WTC11 (cell line): ENCODE data around the gene RNF208. TPM values are rescaled to one million over a fixed set of nuclear protein-coding genes. Genes with fewer than 3 reads are reported as not detected.
A peak's percentile ranks its signal among the peaks of the same experiment; 100 is the strongest.

Source experiments
- ATAC-seq: fragments of 200-7000 bp; cut with Tn5 transposase; 2 replicates; pipeline ENCODE4 v1.10.0; 2021; ENCODE audit warnings: mild to moderate bottlenecking, moderate library complexity
- CTCF ChIA-PET: fragments of 300-600 bp; sonication (Branson Sonifier 250); formaldehyde crosslinking; loops from one replicate; lab custom pipeline; 2021; ENCODE audit warnings: antibody characterized with exemption; lab: Charles Lee
- POLR2A ChIA-PET: fragments of 350-600 bp; sonication (Branson Sonifier 250); formaldehyde crosslinking; loops from one replicate; lab custom pipeline; 2021; ENCODE audit warnings: antibody characterized with exemption; lab: Charles Lee
- DNase-seq: peaks from one replicate; pipeline ENCODE4 v3.0.0; 2021; ENCODE audit warnings: low spot score
- H3K27ac Mint-ChIP-seq: 2 replicates; pipeline ENCODE4 v1.8.0; 2021; ENCODE audit warnings: mixed read lengths
- H3K27me3 Mint-ChIP-seq: 2 replicates; pipeline ENCODE4 v1.8.0; 2021; ENCODE audit warnings: low read depth, mild to moderate bottlenecking, moderate library complexity, mixed read lengths
- H3K36me3 Mint-ChIP-seq: 2 replicates; pipeline ENCODE4 v1.8.0; 2021; ENCODE audit warnings: mixed read lengths
- H3K4me1 Mint-ChIP-seq: 2 replicates; pipeline ENCODE4 v1.8.0; 2022; ENCODE audit warnings: mixed read lengths
- H3K4me3 Mint-ChIP-seq: 2 replicates; pipeline ENCODE4 v1.8.0; 2021; ENCODE audit warnings: mild to moderate bottlenecking, moderate library complexity, mixed read lengths
- H3K9me3 Mint-ChIP-seq: 2 replicates; pipeline ENCODE4 v1.8.0; 2021; ENCODE audit warnings: mixed read lengths
- ATF6 ChIP-seq: sonication (generic); formaldehyde crosslinking; IDR thresholded peaks from 2 replicates; pipeline ENCODE4 v1.8.1; 2023; ENCODE audit warnings: mild to moderate bottlenecking, missing genetic modification reagents
- CREM ChIP-seq: sonication (generic); formaldehyde crosslinking; IDR thresholded peaks from 2 replicates; pipeline ENCODE4 v1.8.1; 2022; ENCODE audit warnings: mild to moderate bottlenecking, missing genetic modification reagents, moderate library complexity
- FOXP1 ChIP-seq: sonication (generic); formaldehyde crosslinking; IDR thresholded peaks from 2 replicates; pipeline ENCODE4 v1.8.0; 2022; ENCODE audit warnings: missing genetic modification reagents, mild to moderate bottlenecking, moderate library complexity, borderline replicate concordance
- NR2C2 ChIP-seq: sonication (generic); formaldehyde crosslinking; IDR thresholded peaks from 2 replicates; pipeline ENCODE4 v1.8.0; 2022; ENCODE audit warnings: mild to moderate bottlenecking, missing genetic modification reagents
- SP1 ChIP-seq: sonication (generic); formaldehyde crosslinking; conservative IDR thresholded peaks from 2 replicates; pipeline ENCODE4 v1.8.1; 2022; ENCODE audit warnings: missing genetic modification reagents
- TEAD1 ChIP-seq: sonication (generic); formaldehyde crosslinking; IDR thresholded peaks from 2 replicates; pipeline ENCODE4 v1.8.0; 2022; ENCODE audit warnings: mild to moderate bottlenecking, missing genetic modification reagents
- ZNF396 ChIP-seq: fragments of 250-450 bp; sonication (Bioruptor Pico); IDR thresholded peaks from 2 replicates; pipeline ENCODE4 v1.8.0; 2021; ENCODE audit warnings: mild to moderate bottlenecking, moderate library complexity, borderline replicate concordance
- ZNF423 ChIP-seq: fragments of 250-450 bp; sonication (Bioruptor Pico); IDR thresholded peaks from 2 replicates; pipeline ENCODE4 v2.1.2; 2022; ENCODE audit warnings: mild to moderate bottlenecking, moderate library complexity
- ZNF512 ChIP-seq: sonication (generic); formaldehyde crosslinking; IDR thresholded peaks from 2 replicates; pipeline ENCODE4 v1.8.1; 2022; ENCODE audit warnings: missing genetic modification reagents, borderline replicate concordance
- total RNA-seq: library from RNA; stranded (reverse); gene quantifications from 3 replicates; pipeline ENCODE4 v1.2.3, GENCODE V29; 2021
- TF ChIP-seq, protein P1 (sequence below): sonication (generic); formaldehyde crosslinking; IDR thresholded peaks from 2 replicates; pipeline ENCODE4 v1.8.1; 2023; ENCODE audit warnings: mild to moderate bottlenecking, missing genetic modification reagents
- TF ChIP-seq, protein P2 (sequence below): sonication (generic); formaldehyde crosslinking; IDR thresholded peaks from 2 replicates; pipeline ENCODE4 v1.8.1; 2022; ENCODE audit warnings: mild to moderate bottlenecking, missing genetic modification reagents, moderate library complexity, borderline replicate concordance
- TF ChIP-seq, protein P3 (sequence below): fragments of 200-600 bp; IDR thresholded peaks from 2 replicates; pipeline ENCODE4 v1.8.0; 2022; ENCODE audit warnings: antibody characterized with exemption
- TF ChIP-seq, protein P4 (sequence below): sonication (generic); formaldehyde crosslinking; IDR thresholded peaks from 2 replicates; pipeline ENCODE4 v1.8.1; 2023; ENCODE audit warnings: mild to moderate bottlenecking, missing genetic modification reagents, moderate library complexity
- TF ChIP-seq, protein P5 (sequence below): sonication (generic); formaldehyde crosslinking; IDR thresholded peaks from 2 replicates; pipeline ENCODE4 v1.8.1; 2023; ENCODE audit warnings: mild to moderate bottlenecking, moderate library complexity, missing genetic modification reagents

Gene RNF208
- total RNA-seq, 1 experiment from 2014 or later, result 14.8 TPM

- TF ChIP-seq ATF6, result no peak
- TF ChIP-seq, all 79 proteins: peak for 8
Measured at GRCh38 chr9:137223078-137223970, 1.3 kb upstream of the RNF208 start (continued).

GRCh38 chr9:137221506-137222111 lies 431 bp downstream of the RNF208 start:
- POLR2A ChIA-PET, result interaction anchor here (2.8 kb wide), 1 partner anchor 21 kb away, joined by 12 read pairs; the partner anchor contains the start of gene TPRN
- H3K27me3 Mint-ChIP-seq, result no peaks in the 10 kb centered on the region
- TF ChIP-seq, protein P1, sequence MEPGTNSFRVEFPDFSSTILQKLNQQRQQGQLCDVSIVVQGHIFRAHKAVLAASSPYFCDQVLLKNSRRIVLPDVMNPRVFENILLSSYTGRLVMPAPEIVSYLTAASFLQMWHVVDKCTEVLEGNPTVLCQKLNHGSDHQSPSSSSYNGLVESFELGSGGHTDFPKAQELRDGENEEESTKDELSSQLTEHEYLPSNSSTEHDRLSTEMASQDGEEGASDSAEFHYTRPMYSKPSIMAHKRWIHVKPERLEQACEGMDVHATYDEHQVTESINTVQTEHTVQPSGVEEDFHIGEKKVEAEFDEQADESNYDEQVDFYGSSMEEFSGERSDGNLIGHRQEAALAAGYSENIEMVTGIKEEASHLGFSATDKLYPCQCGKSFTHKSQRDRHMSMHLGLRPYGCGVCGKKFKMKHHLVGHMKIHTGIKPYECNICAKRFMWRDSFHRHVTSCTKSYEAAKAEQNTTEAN (CRISPR knock-in tag), result no peak
- TF ChIP-seq, protein P2, sequence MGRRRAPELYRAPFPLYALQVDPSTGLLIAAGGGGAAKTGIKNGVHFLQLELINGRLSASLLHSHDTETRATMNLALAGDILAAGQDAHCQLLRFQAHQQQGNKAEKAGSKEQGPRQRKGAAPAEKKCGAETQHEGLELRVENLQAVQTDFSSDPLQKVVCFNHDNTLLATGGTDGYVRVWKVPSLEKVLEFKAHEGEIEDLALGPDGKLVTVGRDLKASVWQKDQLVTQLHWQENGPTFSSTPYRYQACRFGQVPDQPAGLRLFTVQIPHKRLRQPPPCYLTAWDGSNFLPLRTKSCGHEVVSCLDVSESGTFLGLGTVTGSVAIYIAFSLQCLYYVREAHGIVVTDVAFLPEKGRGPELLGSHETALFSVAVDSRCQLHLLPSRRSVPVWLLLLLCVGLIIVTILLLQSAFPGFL (CRISPR knock-in tag), result no peak
- TF ChIP-seq, protein P3, sequence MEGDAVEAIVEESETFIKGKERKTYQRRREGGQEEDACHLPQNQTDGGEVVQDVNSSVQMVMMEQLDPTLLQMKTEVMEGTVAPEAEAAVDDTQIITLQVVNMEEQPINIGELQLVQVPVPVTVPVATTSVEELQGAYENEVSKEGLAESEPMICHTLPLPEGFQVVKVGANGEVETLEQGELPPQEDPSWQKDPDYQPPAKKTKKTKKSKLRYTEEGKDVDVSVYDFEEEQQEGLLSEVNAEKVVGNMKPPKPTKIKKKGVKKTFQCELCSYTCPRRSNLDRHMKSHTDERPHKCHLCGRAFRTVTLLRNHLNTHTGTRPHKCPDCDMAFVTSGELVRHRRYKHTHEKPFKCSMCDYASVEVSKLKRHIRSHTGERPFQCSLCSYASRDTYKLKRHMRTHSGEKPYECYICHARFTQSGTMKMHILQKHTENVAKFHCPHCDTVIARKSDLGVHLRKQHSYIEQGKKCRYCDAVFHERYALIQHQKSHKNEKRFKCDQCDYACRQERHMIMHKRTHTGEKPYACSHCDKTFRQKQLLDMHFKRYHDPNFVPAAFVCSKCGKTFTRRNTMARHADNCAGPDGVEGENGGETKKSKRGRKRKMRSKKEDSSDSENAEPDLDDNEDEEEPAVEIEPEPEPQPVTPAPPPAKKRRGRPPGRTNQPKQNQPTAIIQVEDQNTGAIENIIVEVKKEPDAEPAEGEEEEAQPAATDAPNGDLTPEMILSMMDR, result no peak
- TF ChIP-seq FOXP1 (CRISPR knock-in tag) (0 out of 2 replicates have a peak, but pooled peaks have one; percentile 34), ZNF512 (CRISPR knock-in tag) (no peak), SP1 (CRISPR knock-in tag) (peak; percentile 53; the same call in 1 of the 2 replicates), CREM (CRISPR knock-in tag) (no peak), ZNF423 (CRISPR knock-in tag) (no peak), TEAD1 (CRISPR knock-in tag) (no peak), NR2C2 (no peak), ZNF396 (no peak)
- TF ChIP-seq, protein P4, sequence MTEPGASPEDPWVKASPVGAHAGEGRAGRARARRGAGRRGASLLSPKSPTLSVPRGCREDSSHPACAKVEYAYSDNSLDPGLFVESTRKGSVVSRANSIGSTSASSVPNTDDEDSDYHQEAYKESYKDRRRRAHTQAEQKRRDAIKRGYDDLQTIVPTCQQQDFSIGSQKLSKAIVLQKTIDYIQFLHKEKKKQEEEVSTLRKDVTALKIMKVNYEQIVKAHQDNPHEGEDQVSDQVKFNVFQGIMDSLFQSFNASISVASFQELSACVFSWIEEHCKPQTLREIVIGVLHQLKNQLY, result no peak
- TF ChIP-seq, protein P5, sequence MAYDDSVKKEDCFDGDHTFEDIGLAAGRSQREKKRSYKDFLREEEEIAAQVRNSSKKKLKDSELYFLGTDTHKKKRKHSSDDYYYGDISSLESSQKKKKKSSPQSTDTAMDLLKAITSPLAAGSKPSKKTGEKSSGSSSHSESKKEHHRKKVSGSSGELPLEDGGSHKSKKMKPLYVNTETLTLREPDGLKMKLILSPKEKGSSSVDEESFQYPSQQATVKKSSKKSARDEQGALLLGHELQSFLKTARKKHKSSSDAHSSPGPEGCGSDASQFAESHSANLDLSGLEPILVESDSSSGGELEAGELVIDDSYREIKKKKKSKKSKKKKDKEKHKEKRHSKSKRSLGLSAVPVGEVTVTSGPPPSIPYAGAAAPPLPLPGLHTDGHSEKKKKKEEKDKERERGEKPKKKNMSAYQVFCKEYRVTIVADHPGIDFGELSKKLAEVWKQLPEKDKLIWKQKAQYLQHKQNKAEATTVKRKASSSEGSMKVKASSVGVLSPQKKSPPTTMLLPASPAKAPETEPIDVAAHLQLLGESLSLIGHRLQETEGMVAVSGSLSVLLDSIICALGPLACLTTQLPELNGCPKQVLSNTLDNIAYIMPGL (CRISPR knock-in tag), result peak; percentile 45; the same call in 1 of the 2 replicates
- TF ChIP-seq, all 79 proteins: peak for 3
- DNase-seq (peak; percentile 68), ATAC-seq (peak; percentile 9)
- Mint-ChIP-seq H3K4me1 (peaks cover 4% of the 10 kb centered on the region; the same call in 1 of the 2 replicates), H3K4me3 (no peak overlapping the region), H3K27ac (no peak overlapping the region), H3K9me3 (no peaks in the 10 kb centered on the region), H3K36me3 (no peaks in the 10 kb centered on the region)
- CTCF ChIA-PET, result interaction anchor here (0.6 to 8.9 kb wide), 14 partner anchors 14 to 496 kb away, joined by 3 to 143 read pairs (median 5); partner anchors contain the start of genes NPDC1, SAPCD2 and TPRN
